Gastroesophageal sphincter (tissue), 3 donors: ENCODE results near the gene MICAL3.

Experiments
- EP300 ChIP-seq: sonication (generic); formaldehyde crosslinking; IDR thresholded peaks from one replicate; pipeline ENCODE4 v1.6.1; 2017; ENCODE audit warnings: antibody characterized with exemption, mild to moderate bottlenecking
- POLR2A ChIP-seq, 2 donors: fragments of 450-650 bp; IDR thresholded peaks; one replicate each; pipeline ENCODE4 v1.6.1; 2017; ENCODE audit warnings: antibody characterized with exemption in 2 of 2, mild to moderate bottlenecking in 2 of 2, moderate library complexity in 1 of 2
- POLR2AphosphoS5 ChIP-seq: sonication (generic); formaldehyde crosslinking; IDR thresholded peaks from one replicate; pipeline ENCODE4 v1.6.1; 2017; ENCODE audit warnings: antibody characterized with exemption
- TF ChIP-seq, protein P1 (sequence below), 4 experiments: fragments of 200-600 bp in 2 of 4; fragments of 450-650 bp in 2 of 4; sonication (generic) in 1 of 4; IDR thresholded peaks; one replicate each; pipeline ENCODE4 v1.5.1; 2017 to 2019; ENCODE audit warnings: antibody characterized with exemption in 4 of 4, mild to moderate bottlenecking in 2 of 4, moderate library complexity in 2 of 4

DNA sequence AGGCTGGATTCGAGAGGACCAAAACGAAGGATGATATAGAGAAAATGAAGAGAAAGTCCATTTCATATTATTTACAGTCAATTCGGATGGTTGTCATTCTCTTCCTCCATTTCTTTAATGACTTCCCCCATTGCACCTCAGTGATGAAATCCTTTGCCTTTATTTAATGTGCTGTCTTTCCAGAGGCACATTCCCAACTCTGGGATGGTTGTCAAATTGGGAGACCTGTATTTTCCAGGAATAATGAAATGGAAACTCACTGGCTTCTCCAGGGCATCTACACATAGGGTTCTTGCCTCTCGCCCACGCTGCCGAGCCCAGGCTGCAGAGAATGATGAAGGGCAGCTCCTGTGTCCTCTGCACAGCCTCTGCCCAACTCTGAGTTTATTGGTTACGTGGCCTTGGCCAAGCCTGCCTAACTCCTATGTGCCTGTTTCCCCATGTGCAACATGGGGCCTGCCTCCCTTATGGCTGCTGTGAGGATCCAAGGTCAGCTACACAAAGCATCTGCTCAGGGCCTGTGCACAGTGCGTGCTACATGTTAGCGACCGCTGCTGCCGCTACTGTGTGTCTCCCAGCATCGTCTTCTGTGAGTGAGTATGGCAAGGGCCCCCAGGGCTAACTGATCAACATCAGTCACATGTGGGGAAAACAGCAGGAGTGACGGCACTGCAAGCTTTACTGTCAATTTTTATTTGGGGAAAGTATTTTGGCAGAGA is 168.6 kb downstream of the MICAL3 start:
- TF ChIP-seq, protein P1, sequence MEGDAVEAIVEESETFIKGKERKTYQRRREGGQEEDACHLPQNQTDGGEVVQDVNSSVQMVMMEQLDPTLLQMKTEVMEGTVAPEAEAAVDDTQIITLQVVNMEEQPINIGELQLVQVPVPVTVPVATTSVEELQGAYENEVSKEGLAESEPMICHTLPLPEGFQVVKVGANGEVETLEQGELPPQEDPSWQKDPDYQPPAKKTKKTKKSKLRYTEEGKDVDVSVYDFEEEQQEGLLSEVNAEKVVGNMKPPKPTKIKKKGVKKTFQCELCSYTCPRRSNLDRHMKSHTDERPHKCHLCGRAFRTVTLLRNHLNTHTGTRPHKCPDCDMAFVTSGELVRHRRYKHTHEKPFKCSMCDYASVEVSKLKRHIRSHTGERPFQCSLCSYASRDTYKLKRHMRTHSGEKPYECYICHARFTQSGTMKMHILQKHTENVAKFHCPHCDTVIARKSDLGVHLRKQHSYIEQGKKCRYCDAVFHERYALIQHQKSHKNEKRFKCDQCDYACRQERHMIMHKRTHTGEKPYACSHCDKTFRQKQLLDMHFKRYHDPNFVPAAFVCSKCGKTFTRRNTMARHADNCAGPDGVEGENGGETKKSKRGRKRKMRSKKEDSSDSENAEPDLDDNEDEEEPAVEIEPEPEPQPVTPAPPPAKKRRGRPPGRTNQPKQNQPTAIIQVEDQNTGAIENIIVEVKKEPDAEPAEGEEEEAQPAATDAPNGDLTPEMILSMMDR (IDR thresholded peaks at IDR 0.05): no peak
- TF ChIP-seq POLR2A (IDR thresholded peaks at IDR 0.05) (no peak), EP300 (no peak), POLR2AphosphoS5 (peak; percentile 51)
